OCI-LY1 (cell line): ENCODE data around the gene HOXD13.

Experiments used
- H2AFZ ChIP-seq: fragments of 200-600 bp; sonication (generic), shearing (Covaris generic); 2 replicates; pipeline ENCODE4 v1.6.0; 2014; ENCODE audit warnings: antibody characterized with exemption, mild to moderate bottlenecking, low read length
- H3F3A ChIP-seq: fragments of 200-600 bp; sonication (generic), shearing (Covaris generic); 2 replicates; pipeline ENCODE4 v1.6.0; 2014; ENCODE audit warnings: mild to moderate bottlenecking, antibody characterized with exemption, low read length, moderate library complexity; ENCODE audit not compliant: insufficient read depth
- H3K27ac ChIP-seq: fragments of 200-600 bp; sonication (generic); 2 replicates; pipeline ENCODE4 v1.5.1; 2014; ENCODE audit warnings: low read length, mixed run types, mild to moderate bottlenecking, low read depth; ENCODE audit not compliant: poor library complexity, severe bottlenecking
- H3K27me3 ChIP-seq: fragments of 200-600 bp; sonication (generic); 2 replicates; pipeline ENCODE4 v1.6.0; 2014; ENCODE audit warnings: antibody characterized with exemption, mild to moderate bottlenecking, low read length, moderate library complexity; ENCODE audit not compliant: insufficient read depth
- H3K36me3 ChIP-seq: fragments of 200-600 bp; sonication (generic); 2 replicates; pipeline ENCODE4 v1.6.1; 2014; ENCODE audit warnings: mild to moderate bottlenecking, antibody characterized with exemption, low read length, moderate library complexity, mixed read lengths; ENCODE audit not compliant: insufficient read depth
- H3K4me1 ChIP-seq: fragments of 200-600 bp; sonication (generic); 2 replicates; pipeline ENCODE4 v1.5.1; 2014; ENCODE audit warnings: mild to moderate bottlenecking, low read length, moderate library complexity; ENCODE audit not compliant: insufficient read depth, severe bottlenecking
- H3K4me2 ChIP-seq: fragments of 200-600 bp; sonication (generic), shearing (Covaris generic); 2 replicates; pipeline ENCODE4 v1.6.1; 2014; ENCODE audit warnings: low read length
- H3K4me3 ChIP-seq: fragments of 200-600 bp; sonication (generic); 2 replicates; pipeline ENCODE4 v1.5.1; 2014; ENCODE audit warnings: low read length, low read depth, mild to moderate bottlenecking, mixed read lengths; ENCODE audit not compliant: poor library complexity, severe bottlenecking
- H3K79me2 ChIP-seq: fragments of 200-600 bp; shearing (Covaris generic); 2 replicates; pipeline ENCODE4 v1.6.1; 2016; ENCODE audit warnings: mixed run types, low read length, mixed read lengths; ENCODE audit not compliant: insufficient read depth
- H3K9ac ChIP-seq: fragments of 200-600 bp; sonication (generic), shearing (Covaris generic); 2 replicates; pipeline ENCODE4 v1.6.1; 2014; ENCODE audit warnings: mild to moderate bottlenecking, low read length, mixed read lengths
- H3K9me2 ChIP-seq: fragments of 200-600 bp; sonication (generic), shearing (Covaris generic); 2 replicates; pipeline ENCODE4 v1.6.1; 2014; ENCODE audit warnings: low read depth, mild to moderate bottlenecking, low read length, mixed read lengths
- H3K9me3 ChIP-seq: fragments of 200-600 bp; shearing (Covaris generic); 2 replicates; pipeline ENCODE4 v1.6.1; 2014; ENCODE audit warnings: low read length, mixed read lengths
- H4K20me1 ChIP-seq: fragments of 200-600 bp; sonication (generic), shearing (Covaris generic); 2 replicates; pipeline ENCODE4 v1.6.0; 2016; ENCODE audit warnings: mild to moderate bottlenecking, low read length; ENCODE audit not compliant: insufficient read depth
- EZH2 ChIP-seq: fragments of 200-600 bp; sonication (generic), shearing (Covaris generic); IDR thresholded peaks from 2 replicates; pipeline ENCODE4 v1.8.0; 2017; ENCODE audit warnings: borderline replicate concordance, mixed run types, mild to moderate bottlenecking, antibody characterized with exemption, low read length, moderate library complexity, mixed read lengths
- TF ChIP-seq, protein P1 (sequence below): fragments of 200-600 bp; sonication (generic), shearing (Covaris generic); IDR thresholded peaks from 2 replicates; pipeline ENCODE4 v1.5.1; 2017; ENCODE audit warnings: mild to moderate bottlenecking, antibody characterized with exemption, low read length, moderate library complexity, mixed read lengths

Gene HOXD13

GRCh38 chr2:176129813-176130146 lies 37.3 kb downstream of the HOXD13 start:
- Histone ChIP-seq H3F3A (no peaks in the 10 kb centered on the region), H2AFZ (no peak overlapping the region), H3K4me1 (no peaks in the 10 kb centered on the region), H3K27me3 (no peaks in the 10 kb centered on the region; the same call in none of the 2 replicates), H3K9ac (no peak overlapping the region), H4K20me1 (no peaks in the 10 kb centered on the region), H3K36me3 (no peaks in the 10 kb centered on the region), H3K4me2 (no peak overlapping the region), H3K9me2 (no peaks in the 10 kb centered on the region), H3K4me3 (no peak overlapping the region), H3K79me2 (no peaks in the 10 kb centered on the region), H3K27ac (no peak overlapping the region), H3K9me3 (no peaks in the 10 kb centered on the region)
- TF ChIP-seq, protein P1, sequence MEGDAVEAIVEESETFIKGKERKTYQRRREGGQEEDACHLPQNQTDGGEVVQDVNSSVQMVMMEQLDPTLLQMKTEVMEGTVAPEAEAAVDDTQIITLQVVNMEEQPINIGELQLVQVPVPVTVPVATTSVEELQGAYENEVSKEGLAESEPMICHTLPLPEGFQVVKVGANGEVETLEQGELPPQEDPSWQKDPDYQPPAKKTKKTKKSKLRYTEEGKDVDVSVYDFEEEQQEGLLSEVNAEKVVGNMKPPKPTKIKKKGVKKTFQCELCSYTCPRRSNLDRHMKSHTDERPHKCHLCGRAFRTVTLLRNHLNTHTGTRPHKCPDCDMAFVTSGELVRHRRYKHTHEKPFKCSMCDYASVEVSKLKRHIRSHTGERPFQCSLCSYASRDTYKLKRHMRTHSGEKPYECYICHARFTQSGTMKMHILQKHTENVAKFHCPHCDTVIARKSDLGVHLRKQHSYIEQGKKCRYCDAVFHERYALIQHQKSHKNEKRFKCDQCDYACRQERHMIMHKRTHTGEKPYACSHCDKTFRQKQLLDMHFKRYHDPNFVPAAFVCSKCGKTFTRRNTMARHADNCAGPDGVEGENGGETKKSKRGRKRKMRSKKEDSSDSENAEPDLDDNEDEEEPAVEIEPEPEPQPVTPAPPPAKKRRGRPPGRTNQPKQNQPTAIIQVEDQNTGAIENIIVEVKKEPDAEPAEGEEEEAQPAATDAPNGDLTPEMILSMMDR: no peak
- no peak for TF ChIP-seq EZH2

DNA sequence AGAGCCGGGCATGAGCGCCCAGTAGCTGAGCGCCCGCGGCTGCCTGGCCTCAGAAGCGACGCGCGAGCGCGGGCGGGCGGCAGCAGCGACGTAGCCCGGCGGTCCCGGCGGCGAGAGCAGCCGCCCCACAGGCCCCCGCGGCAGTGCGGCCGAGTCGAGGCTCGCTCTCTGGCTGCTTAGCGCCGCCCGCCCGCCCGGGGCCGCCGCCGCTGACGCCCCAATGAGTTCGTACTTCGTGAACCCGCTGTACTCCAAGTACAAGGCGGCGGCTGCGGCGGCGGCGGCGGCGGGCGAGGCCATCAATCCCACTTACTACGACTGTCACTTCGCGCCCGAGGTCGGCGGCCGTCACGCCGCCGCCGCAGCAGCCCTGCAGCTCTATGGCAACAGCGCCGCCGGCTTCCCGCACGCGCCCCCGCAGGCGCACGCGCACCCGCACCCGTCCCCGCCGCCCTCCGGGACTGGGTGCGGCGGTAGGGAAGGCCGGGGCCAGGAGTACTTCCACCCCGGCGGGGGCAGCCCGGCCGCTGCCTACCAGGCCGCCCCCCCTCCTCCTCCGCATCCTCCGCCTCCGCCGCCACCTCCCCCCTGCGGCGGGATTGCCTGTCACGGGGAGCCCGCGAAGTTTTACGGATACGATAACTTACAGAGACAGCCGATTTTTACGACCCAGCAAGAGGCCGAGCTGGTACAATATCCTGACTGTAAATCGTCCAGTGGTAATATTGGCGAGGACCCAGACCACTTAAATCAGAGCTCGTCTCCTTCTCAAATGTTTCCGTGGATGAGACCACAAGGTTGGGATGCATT lies 37.8 kb downstream of the HOXD13 start:
- no peak overlapping the region for H3K9ac ChIP-seq
- H3F3A ChIP-seq: no peaks in the 10 kb centered on the region
- no peaks in the 10 kb centered on the region for H4K20me1 ChIP-seq
- no peak overlapping the region for H3K27ac ChIP-seq
- TF ChIP-seq, protein P1: no peak
- TF ChIP-seq EZH2: no peak
- H2AFZ ChIP-seq: no peak overlapping the region
- H3K4me1 ChIP-seq: no peaks in the 10 kb centered on the region
- no peaks in the 10 kb centered on the region for H3K9me3 ChIP-seq
- H3K79me2 ChIP-seq: no peaks in the 10 kb centered on the region
- no peak overlapping the region for H3K4me2 ChIP-seq
- no peaks in the 10 kb centered on the region for H3K9me2 ChIP-seq
- no peaks in the 10 kb centered on the region; the same call in none of the 2 replicates for H3K27me3 ChIP-seq
- no peak overlapping the region for H3K4me3 ChIP-seq
- H3K36me3 ChIP-seq: no peaks in the 10 kb centered on the region

DNA sequence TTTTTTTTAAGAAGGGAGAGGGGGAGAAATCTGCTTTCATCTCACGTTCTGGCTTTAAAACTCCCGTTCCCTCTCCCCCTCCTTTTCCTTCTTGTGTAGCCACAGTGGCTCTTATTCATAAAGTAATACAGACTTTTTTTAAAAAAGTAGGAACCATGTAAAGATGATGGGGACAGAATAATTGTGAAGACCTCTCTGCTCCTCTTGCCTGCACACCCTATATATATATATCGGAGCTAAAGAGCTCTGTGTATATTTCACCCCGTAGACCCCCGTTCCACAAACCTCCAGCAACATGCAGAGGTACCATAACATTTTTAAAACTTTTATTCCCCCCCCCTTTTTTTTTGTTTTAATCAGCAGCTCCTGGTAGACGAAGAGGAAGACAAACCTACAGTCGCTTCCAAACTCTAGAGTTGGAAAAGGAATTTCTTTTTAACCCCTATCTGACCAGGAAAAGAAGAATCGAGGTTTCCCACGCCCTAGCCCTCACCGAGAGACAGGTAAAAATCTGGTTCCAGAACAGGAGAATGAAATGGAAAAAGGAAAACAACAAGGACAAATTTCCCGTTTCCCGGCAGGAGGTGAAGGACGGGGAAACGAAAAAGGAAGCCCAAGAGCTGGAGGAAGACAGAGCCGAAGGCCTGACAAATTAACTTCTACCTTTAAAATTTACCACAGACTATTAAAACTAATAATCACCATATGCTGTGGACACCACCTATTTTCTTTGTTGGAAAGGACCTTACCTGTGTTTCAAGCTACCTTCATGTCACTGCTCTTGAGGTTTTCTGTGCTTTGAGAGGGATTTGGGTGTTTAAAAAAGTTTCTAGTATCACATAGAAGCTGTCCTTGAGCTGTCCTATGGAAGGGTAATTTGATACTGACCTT lies 38.7 kb downstream of the HOXD13 start:
- Histone ChIP-seq H3K27ac (no peak overlapping the region), H3K9me2 (no peaks in the 10 kb centered on the region), H3K79me2 (no peaks in the 10 kb centered on the region), H3K4me1 (no peaks in the 10 kb centered on the region), H3K36me3 (no peaks in the 10 kb centered on the region), H3F3A (no peaks in the 10 kb centered on the region), H3K4me2 (no peak overlapping the region), H2AFZ (no peak overlapping the region), H3K27me3 (no peaks in the 10 kb centered on the region; the same call in none of the 2 replicates), H3K4me3 (no peak overlapping the region), H4K20me1 (no peaks in the 10 kb centered on the region), H3K9ac (no peak overlapping the region), H3K9me3 (no peaks in the 10 kb centered on the region)
- no peak for TF ChIP-seq EZH2
- TF ChIP-seq, protein P1: no peak
